Measurements from ENCODE around the gene ZNF189.

DNA sequence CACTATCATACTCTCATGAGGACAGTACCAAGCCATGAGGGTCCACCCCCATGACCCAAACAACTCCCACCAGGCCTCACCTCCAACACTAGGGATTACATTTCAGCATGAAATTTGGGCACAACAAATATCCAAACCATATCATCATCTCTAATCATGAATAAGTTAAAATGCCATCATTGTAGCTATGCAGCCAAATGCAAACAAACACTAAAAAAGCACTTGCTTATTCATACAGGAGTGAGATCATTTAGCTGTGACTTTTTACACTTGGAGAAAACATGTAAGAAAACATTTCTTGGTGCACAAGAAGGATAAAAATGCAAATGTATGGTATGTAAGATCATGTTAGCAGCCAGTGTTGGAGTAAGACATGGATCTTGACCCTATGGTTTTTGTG is 38.0 kb upstream of the ZNF189 start:
- TF ChIP-seq, protein P1, sequence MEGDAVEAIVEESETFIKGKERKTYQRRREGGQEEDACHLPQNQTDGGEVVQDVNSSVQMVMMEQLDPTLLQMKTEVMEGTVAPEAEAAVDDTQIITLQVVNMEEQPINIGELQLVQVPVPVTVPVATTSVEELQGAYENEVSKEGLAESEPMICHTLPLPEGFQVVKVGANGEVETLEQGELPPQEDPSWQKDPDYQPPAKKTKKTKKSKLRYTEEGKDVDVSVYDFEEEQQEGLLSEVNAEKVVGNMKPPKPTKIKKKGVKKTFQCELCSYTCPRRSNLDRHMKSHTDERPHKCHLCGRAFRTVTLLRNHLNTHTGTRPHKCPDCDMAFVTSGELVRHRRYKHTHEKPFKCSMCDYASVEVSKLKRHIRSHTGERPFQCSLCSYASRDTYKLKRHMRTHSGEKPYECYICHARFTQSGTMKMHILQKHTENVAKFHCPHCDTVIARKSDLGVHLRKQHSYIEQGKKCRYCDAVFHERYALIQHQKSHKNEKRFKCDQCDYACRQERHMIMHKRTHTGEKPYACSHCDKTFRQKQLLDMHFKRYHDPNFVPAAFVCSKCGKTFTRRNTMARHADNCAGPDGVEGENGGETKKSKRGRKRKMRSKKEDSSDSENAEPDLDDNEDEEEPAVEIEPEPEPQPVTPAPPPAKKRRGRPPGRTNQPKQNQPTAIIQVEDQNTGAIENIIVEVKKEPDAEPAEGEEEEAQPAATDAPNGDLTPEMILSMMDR (IDR thresholded peaks at IDR 0.05) = no peak
- no peak for TF ChIP-seq POLR2A (IDR thresholded peaks at IDR 0.05)

All from uterus (tissue), 2 donors.